ENCODE data around the gene MCC. TPM values are rescaled to one million over a fixed set of nuclear protein-coding genes. Genes with fewer than 3 reads are reported as not detected.

MCC gene
- total RNA-seq, 1 experiment from 2014 or later: 0.41 TPM

DNA sequence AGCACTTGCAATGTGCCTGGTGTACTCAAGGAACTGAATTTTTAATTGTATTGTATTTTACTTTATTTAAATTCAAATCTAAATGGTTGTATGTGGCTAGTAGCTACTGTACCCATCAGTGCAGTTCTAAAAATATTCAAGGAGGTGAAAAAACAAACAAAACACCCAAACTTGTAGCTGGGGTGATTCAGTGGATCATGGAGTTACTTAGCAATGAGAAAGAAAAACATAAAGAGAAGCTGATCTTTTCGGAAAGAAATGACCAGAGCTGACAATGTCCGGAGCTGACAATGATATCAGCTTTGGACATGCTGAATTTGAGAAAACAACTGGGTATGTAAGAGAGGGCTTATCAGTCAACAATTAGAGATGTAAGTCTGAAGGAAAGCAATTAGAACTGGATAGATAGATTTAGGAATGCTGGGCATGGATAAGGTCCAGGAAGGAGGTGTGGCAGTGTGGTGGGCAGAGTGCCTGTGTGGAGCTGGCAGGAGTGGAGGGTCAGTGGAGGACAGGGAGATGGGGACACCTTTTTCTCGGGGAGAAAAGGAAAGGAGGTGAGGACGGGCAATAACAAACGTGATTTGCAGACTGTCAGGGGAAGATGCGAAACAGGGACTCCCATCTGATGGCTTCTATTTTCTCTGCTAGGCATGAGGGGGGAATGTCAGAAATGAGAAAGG lies 398.5 kb downstream of the MCC start:
- H3K4me3 ChIP-seq (ENCODE audit: low read depth in 2 of 2, low read length in 2 of 2): no peak overlapping the region

DNA sequence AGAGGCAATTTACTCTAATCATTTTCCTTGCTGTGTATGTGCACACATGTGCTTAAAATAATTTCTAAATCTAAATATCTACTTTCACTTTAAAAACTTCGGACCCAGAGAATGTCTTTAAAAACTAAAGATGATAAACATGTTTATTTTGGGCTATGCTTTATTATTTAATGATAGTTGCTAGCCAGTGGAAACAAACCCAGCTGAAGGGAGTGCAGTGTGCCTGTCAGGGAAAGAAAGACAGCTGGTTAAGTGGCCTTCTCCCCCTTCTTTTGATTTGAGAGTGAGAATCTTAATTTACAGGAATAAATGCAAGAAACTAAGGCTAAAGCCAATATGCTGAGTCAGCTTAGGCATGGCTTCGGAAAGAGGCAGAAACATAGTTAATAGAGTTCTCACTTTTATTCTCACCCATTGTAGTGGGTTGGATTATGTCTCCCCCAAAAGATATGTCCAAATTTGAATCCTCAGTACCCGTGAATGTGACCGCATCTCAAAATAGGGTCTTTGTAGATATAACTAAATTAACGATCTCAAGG lies 400.2 kb downstream of the MCC start:
- in situ Hi-C loops (cut with HindIII; ENCODE audit: low pct_unique_long_range_greater_than_20kb, low sequenced_read_pairs): no loop called here
- POLR2A ChIA-PET: no interaction called here

More for the DNA sequence above, 398.5 kb downstream of the MCC start:
- H3K9me3 ChIP-seq (ENCODE audit: control insufficient read depth, insufficient read depth, low read depth, low read length): no peaks in the 10 kb centered on the region
- peaks cover 3% of the 10 kb centered on the region; the same call in 1 of the 2 replicates for H3K27me3 ChIP-seq (ENCODE audit: control insufficient read depth, insufficient read depth, low read length)
- TF ChIP-seq POLR2AphosphoS5 (IDR thresholded peaks at IDR 0.05; ENCODE audit: low read depth, low read length) (no peak), TCF7L2 (IDR thresholded peaks at IDR 0.05; ENCODE audit: low read depth, low read length) (no peak), REST (IDR thresholded peaks at IDR 0.05; ENCODE audit: insufficient read depth in 1 of 2, low read depth in 2 of 2, low read length in 1 of 2) (no peak), SIN3A (IDR thresholded peaks at IDR 0.05; ENCODE audit: borderline replicate concordance, insufficient read depth, low read depth, low read length) (no peak)
- TF ChIP-seq, protein P1, sequence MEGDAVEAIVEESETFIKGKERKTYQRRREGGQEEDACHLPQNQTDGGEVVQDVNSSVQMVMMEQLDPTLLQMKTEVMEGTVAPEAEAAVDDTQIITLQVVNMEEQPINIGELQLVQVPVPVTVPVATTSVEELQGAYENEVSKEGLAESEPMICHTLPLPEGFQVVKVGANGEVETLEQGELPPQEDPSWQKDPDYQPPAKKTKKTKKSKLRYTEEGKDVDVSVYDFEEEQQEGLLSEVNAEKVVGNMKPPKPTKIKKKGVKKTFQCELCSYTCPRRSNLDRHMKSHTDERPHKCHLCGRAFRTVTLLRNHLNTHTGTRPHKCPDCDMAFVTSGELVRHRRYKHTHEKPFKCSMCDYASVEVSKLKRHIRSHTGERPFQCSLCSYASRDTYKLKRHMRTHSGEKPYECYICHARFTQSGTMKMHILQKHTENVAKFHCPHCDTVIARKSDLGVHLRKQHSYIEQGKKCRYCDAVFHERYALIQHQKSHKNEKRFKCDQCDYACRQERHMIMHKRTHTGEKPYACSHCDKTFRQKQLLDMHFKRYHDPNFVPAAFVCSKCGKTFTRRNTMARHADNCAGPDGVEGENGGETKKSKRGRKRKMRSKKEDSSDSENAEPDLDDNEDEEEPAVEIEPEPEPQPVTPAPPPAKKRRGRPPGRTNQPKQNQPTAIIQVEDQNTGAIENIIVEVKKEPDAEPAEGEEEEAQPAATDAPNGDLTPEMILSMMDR (IDR thresholded peaks at IDR 0.05): no peak
- intact Hi-C loops (cut with micrococcal nuclease; ENCODE audit: unreplicated experiment) (no loop called here), in situ Hi-C loops (cut with HindIII; ENCODE audit: low pct_unique_long_range_greater_than_20kb, low sequenced_read_pairs) (no loop called here)
- CTCF ChIA-PET: no interaction called here
- H3K27ac ChIP-seq (ENCODE audit: low read length): no peak overlapping the region
- H3K4me1 ChIP-seq (ENCODE audit: control insufficient read depth, insufficient read depth, low read length): no peaks in the 10 kb centered on the region
- DNase-seq (ENCODE audit: low read depth, low spot score) (no peak), ATAC-seq (no peak)
- POLR2A ChIA-PET: interaction anchor here (0.6 to 0.7 kb wide), 3 partner anchors 32 to 150 kb away, joined by 3 to 5 read pairs (median 4); no protein-coding TSS in a partner anchor
- no peaks in the 10 kb centered on the region for H3K36me3 ChIP-seq (ENCODE audit: control insufficient read depth, insufficient read depth, low read length)
- BruUV-seq (replicated peaks): no TSS peak

More for the DNA sequence above, 400.2 kb downstream of the MCC start:
- Histone ChIP-seq H3K27ac (ENCODE audit: low read length) (no peak overlapping the region), H3K27me3 (ENCODE audit: control insufficient read depth, insufficient read depth, low read length) (peaks cover 5% of the 10 kb centered on the region; the same call in 1 of the 2 replicates), H3K36me3 (ENCODE audit: control insufficient read depth, insufficient read depth, low read length) (no peaks in the 10 kb centered on the region), H3K9me3 (ENCODE audit: control insufficient read depth, insufficient read depth, low read depth, low read length) (no peaks in the 10 kb centered on the region), H3K4me1 (ENCODE audit: control insufficient read depth, insufficient read depth, low read length) (no peaks in the 10 kb centered on the region), H3K4me3 (ENCODE audit: low read depth in 2 of 2, low read length in 2 of 2) (no peak overlapping the region)
- no peak for ATAC-seq
- TF ChIP-seq, protein P1 (IDR thresholded peaks at IDR 0.05): no peak
- TF ChIP-seq POLR2AphosphoS5 (IDR thresholded peaks at IDR 0.05; ENCODE audit: low read depth, low read length): no peak
- TF ChIP-seq REST (IDR thresholded peaks at IDR 0.05; ENCODE audit: insufficient read depth in 1 of 2, low read depth in 2 of 2, low read length in 1 of 2): no peak
- TF ChIP-seq SIN3A (IDR thresholded peaks at IDR 0.05; ENCODE audit: borderline replicate concordance, insufficient read depth, low read depth, low read length): no peak
- no peak for TF ChIP-seq TCF7L2 (IDR thresholded peaks at IDR 0.05; ENCODE audit: low read depth, low read length)
- no peak for DNase-seq (ENCODE audit: low read depth, low spot score)
- CTCF ChIA-PET: no interaction called here
- no TSS peak for BruUV-seq (replicated peaks)
- intact Hi-C loops (cut with micrococcal nuclease; ENCODE audit: unreplicated experiment): no loop called here

All from Panc1 (cell line).